ENCODE results near the gene JUN. TPM values are rescaled to one million over a fixed set of nuclear protein-coding genes. Genes with fewer than 3 reads are reported as not detected.

JUN gene
- total and polyA plus RNA-seq, 2 of the 13 experiments (the other 11 are each of a cell fraction or from before 2014, with no cell fraction given) = 18.2 to 22.3 TPM

GRCh38 chr1:58813801-58814200 lies 30.0 kb upstream of the JUN start:
- Histone ChIP-seq H4K20me1 (ENCODE audit: insufficient read depth, low read length) (no peaks in the 10 kb centered on the region), H3K27ac (ENCODE audit: extremely low read length, insufficient read depth, low read length) (no peak overlapping the region), H3K4me3 (replicated peaks in 1 of 3; ENCODE audit: insufficient read depth in 1 of 3, low read depth in 2 of 3, low read length in 3 of 3) (no peak overlapping the region), H2AFZ (ENCODE audit: low read length) (no peak overlapping the region), H3K4me2 (ENCODE audit: low read depth, low read length) (peak overlapping the region; percentile 45), H3K9ac (ENCODE audit: insufficient read depth, low read depth, low read length) (no peak overlapping the region), H3K4me1 (ENCODE audit: insufficient read depth, low read length) (peaks cover 80% of the 10 kb centered on the region), H3K9me3 (ENCODE audit: low read length) (no peaks in the 10 kb centered on the region), H3K36me3 (replicated peaks in 1 of 2; ENCODE audit: control insufficient read depth in 1 of 2, insufficient read depth in 2 of 2, low read length in 2 of 2) (no peaks in the 10 kb centered on the region), H3K27me3 (ENCODE audit: control insufficient read depth in 1 of 2, insufficient read depth in 2 of 2, low read length in 2 of 2) (no peaks in the 10 kb centered on the region), H3K79me2 (ENCODE audit: insufficient read depth, low read length) (no peaks in the 10 kb centered on the region)
- ChIA-PET POLR2A (interaction anchor here (1.7 kb wide), 1 partner anchor 30 kb away, joined by 11 read pairs; the partner anchor contains the start of gene JUN), CTCF (ENCODE audit: low intra/inter-chr PET ratio, low total read pairs) (no interaction called here)
- FAIRE-seq = no peak
- no TSS peak for BruUV-seq (replicated peaks)
- intact Hi-C loops (cut with micrococcal nuclease; ENCODE audit: unreplicated experiment) (no loop called here), in situ Hi-C loops (cut with HindIII; ENCODE audit: extremely low pct_ligation_motif_present, low pct_unique_long_range_greater_than_20kb) (no loop called here)
- 32% methylated on average over 6 of the region's 7 CpGs for WGBS (ENCODE audit: low lambda C conversion rate)
- peak; percentile 65 for DNase-seq (ENCODE audit: low spot score)
- peak; percentile 15; the same call in 2 of the 3 replicates for ATAC-seq
- no peak for TF ChIP-seq JUN (CRISPR knock-in tag; IDR thresholded peaks at IDR 0.05)
- TF ChIP-seq SMYD3 (CRISPR knock-in tag; IDR thresholded peaks at IDR 0.05) = no peak
- TF ChIP-seq ZNF644 (CRISPR knock-in tag; IDR thresholded peaks at IDR 0.05; ENCODE audit: low read depth) = 0 out of 2 replicates have a peak, but pooled peaks have one; percentile 9
- TF ChIP-seq NCOA2 (CRISPR knock-in tag; IDR thresholded peaks at IDR 0.05) = 0 out of 2 replicates have a peak, but pooled peaks have one; percentile 11
- peak; percentile 53 for TF ChIP-seq ZNF687 (CRISPR knock-in tag; IDR thresholded peaks at IDR 0.05)
- no peak for TF ChIP-seq HMG20A (CRISPR knock-in tag; IDR thresholded peaks at IDR 0.05; ENCODE audit: borderline replicate concordance)
- no peak for TF ChIP-seq ZNF597 (CRISPR knock-in tag; IDR thresholded peaks at IDR 0.05)
- TF ChIP-seq SALL1 (CRISPR knock-in tag; IDR thresholded peaks at IDR 0.05) = 0 out of 2 replicates have a peak, but pooled peaks have one; percentile 9
- no peak for TF ChIP-seq KAT8 (CRISPR knock-in tag; IDR thresholded peaks at IDR 0.05)
- no peak for TF ChIP-seq RBM22 (optimal IDR thresholded peaks at IDR 0.05; ENCODE audit: low read length)
- no peak for TF ChIP-seq ZSCAN9 (CRISPR knock-in tag; IDR thresholded peaks at IDR 0.05; ENCODE audit: borderline replicate concordance)
- 0 out of 2 replicates have a peak, but pooled peaks have one; percentile 14 for TF ChIP-seq ZBTB7B (CRISPR knock-in tag; IDR thresholded peaks at IDR 0.05)
- no peak for TF ChIP-seq SOX13 (IDR thresholded peaks at IDR 0.05)
- TF ChIP-seq SOX13 (CRISPR knock-in tag; conservative IDR thresholded peaks at IDR 0.05 in 1 of 2, IDR thresholded peaks at IDR 0.05 in 1 of 2) = peak in 1 of 2 experiments; percentile 66; a peak in 1 of 4 replicates
- no peak for TF ChIP-seq ZBTB3 (CRISPR knock-in tag; IDR thresholded peaks at IDR 0.05; ENCODE audit: borderline replicate concordance, low read depth)
- 0 out of 2 replicates have a peak, but pooled peaks have one; percentile 13 for TF ChIP-seq RARA (CRISPR knock-in tag; IDR thresholded peaks at IDR 0.05)
- no peak for TF ChIP-seq ELF4 (CRISPR knock-in tag; IDR thresholded peaks at IDR 0.05; ENCODE audit: borderline replicate concordance)
- TF ChIP-seq ZNF724P (CRISPR knock-in tag; IDR thresholded peaks at IDR 0.05; ENCODE audit: borderline replicate concordance) = no peak
- no peak for TF ChIP-seq NFE2L2 (IDR thresholded peaks at IDR 0.05; ENCODE audit: low read length)
- TF ChIP-seq SOX6 (IDR thresholded peaks at IDR 0.05) = no peak
- peak; percentile 45 for TF ChIP-seq SOX6 (CRISPR knock-in tag; IDR thresholded peaks at IDR 0.05)
- 0 out of 2 replicates have a peak, but pooled peaks have one; percentile 25 for TF ChIP-seq SAP130 (CRISPR knock-in tag; IDR thresholded peaks at IDR 0.05; ENCODE audit: low read depth)
- 0 out of 2 replicates have a peak, but pooled peaks have one; percentile 6 for TF ChIP-seq HNF4A (CRISPR knock-in tag; IDR thresholded peaks at IDR 0.05)

All from HepG2 (cell line).